Peyer's patch (tissue), 4 donors: ENCODE measurements around the gene MIAT. TPM values are rescaled to one million over a fixed set of nuclear protein-coding genes. Genes with fewer than 3 reads are reported as not detected.
"Not testable (repeated sequence)": the region's sequence is repeated elsewhere in the genome, so short reads cannot be mapped to it uniquely, and the experiment has no call there.

Source experiments
- DNase-seq, 3 donors: peaks; one replicate each; pipeline ENCODE4 v3.0.0-alpha.2; 2017 to 2019
- H3K27ac ChIP-seq, 4 donors: fragments of 200-600 bp; sonication (generic); one replicate each; pipeline ENCODE4 v1.5.1; 2016 to 2019
- H3K27me3 ChIP-seq, 2 donors: fragments of 200-600 bp; sonication (generic); one replicate each; pipeline ENCODE4 v1.5.1; 2019
- H3K36me3 ChIP-seq, 3 donors: fragments of 200-600 bp; sonication (generic); one replicate each; pipeline ENCODE4 v1.5.1; 2016 to 2019
- H3K4me1 ChIP-seq, 4 donors: fragments of 200-600 bp; sonication (generic); one replicate each; pipeline ENCODE4 v1.5.1; 2016 to 2019
- H3K4me3 ChIP-seq, 4 donors: fragments of 200-600 bp; sonication (generic); 1 replicate in 3 of 4; 2 replicates in 1 of 4; pipeline ENCODE4 v1.5.1; 2016 to 2019; ENCODE audit warnings: mild to moderate bottlenecking in 1 of 4
- H3K9me3 ChIP-seq, 4 donors: fragments of 200-600 bp; sonication (generic); one replicate each; pipeline ENCODE4 v1.5.1; 2016 to 2019; ENCODE audit warnings: mild to moderate bottlenecking in 1 of 4
- POLR2A ChIP-seq, 2 donors: fragments of 450-650 bp; IDR thresholded peaks; one replicate each; pipeline ENCODE4 v1.5.1; 2017; ENCODE audit warnings: antibody characterized with exemption in 2 of 2, mild to moderate bottlenecking in 2 of 2, moderate library complexity in 2 of 2
- total RNA-seq, 4 donors: library from RNA; depleted of rRNA; stranded (reverse); fragments of >200 nt; gene quantifications; one replicate each; pipeline ENCODE4 v1.1.0, GENCODE V29; 2016
- TF ChIP-seq, protein P1 (sequence below), 6 experiments: fragments of 450-650 bp in 4 of 6; fragments of 200-600 bp in 2 of 6; sonication (generic) in 1 of 6; IDR thresholded peaks; one replicate each; pipeline ENCODE4 v1.5.1; 2017 to 2019; ENCODE audit warnings: antibody characterized with exemption in 6 of 6, mild to moderate bottlenecking in 3 of 6, moderate library complexity in 1 of 6

MIAT gene
- total RNA-seq, 4 donors from 2014 or later: 2.5 to 31.4 (median 5.9) TPM

DNA sequence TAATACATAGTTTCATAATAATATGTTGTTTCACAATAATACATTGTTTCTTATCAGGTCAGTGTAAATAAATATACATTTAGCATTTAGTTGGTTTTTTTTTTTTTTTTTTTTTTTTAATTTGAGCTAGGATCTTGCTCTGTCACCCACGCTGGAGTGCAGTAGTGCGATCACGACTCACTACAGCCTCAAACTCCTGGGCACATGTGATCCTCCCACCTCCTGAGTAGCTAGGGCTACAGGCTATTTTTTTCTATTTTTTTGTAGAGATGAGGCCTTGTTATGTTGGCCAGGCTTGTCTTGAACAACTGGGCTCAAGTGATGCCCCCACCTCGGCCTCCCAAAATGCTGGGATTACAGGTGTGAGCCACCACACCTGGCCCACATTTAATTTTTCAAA, 43.5 kb downstream of the MIAT start:
- Histone ChIP-seq H3K36me3 (peaks cover 0 to 20% (median 0%) of the 10 kb centered on the region in 3 donors), H3K27ac (no peak overlapping the region), H3K9me3 (no peaks in the 10 kb centered on the region), H3K27me3 (no peaks in the 10 kb centered on the region), H3K4me3 (no peak overlapping the region), H3K4me1 (no peaks in the 10 kb centered on the region)
- TF ChIP-seq, protein P1, sequence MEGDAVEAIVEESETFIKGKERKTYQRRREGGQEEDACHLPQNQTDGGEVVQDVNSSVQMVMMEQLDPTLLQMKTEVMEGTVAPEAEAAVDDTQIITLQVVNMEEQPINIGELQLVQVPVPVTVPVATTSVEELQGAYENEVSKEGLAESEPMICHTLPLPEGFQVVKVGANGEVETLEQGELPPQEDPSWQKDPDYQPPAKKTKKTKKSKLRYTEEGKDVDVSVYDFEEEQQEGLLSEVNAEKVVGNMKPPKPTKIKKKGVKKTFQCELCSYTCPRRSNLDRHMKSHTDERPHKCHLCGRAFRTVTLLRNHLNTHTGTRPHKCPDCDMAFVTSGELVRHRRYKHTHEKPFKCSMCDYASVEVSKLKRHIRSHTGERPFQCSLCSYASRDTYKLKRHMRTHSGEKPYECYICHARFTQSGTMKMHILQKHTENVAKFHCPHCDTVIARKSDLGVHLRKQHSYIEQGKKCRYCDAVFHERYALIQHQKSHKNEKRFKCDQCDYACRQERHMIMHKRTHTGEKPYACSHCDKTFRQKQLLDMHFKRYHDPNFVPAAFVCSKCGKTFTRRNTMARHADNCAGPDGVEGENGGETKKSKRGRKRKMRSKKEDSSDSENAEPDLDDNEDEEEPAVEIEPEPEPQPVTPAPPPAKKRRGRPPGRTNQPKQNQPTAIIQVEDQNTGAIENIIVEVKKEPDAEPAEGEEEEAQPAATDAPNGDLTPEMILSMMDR (IDR thresholded peaks at IDR 0.05): no peak
- no peak for DNase-seq

DNA sequence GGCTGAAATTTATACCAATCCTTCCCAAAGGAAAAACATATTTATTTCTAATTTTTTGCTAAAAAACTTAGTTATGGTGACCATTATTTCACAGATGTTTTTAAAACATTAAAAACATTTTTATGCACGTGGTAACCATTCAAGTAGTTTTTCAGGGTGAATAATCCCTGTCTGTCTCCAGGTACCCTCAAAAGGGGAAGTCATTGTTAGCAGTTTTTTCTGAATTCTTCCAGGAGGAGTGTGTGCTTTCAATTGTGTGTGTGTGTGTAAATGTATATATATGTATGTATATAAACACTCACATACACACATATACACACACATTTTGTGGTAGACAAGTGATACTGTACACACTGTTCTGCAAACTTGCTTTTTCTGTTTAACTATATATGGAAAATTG, 43.9 kb downstream of the MIAT start:
- Histone ChIP-seq H3K9me3 (no peaks in the 10 kb centered on the region), H3K27ac (no peak overlapping the region), H3K36me3 (peaks cover 0 to 20% (median 0%) of the 10 kb centered on the region in 3 donors), H3K27me3 (no peaks in the 10 kb centered on the region), H3K4me1 (no peaks in the 10 kb centered on the region), H3K4me3 (no peak overlapping the region)
- DNase-seq: no peak
- TF ChIP-seq, protein P1 (IDR thresholded peaks at IDR 0.05): no peak
- no peak for TF ChIP-seq POLR2A (IDR thresholded peaks at IDR 0.05)

DNA sequence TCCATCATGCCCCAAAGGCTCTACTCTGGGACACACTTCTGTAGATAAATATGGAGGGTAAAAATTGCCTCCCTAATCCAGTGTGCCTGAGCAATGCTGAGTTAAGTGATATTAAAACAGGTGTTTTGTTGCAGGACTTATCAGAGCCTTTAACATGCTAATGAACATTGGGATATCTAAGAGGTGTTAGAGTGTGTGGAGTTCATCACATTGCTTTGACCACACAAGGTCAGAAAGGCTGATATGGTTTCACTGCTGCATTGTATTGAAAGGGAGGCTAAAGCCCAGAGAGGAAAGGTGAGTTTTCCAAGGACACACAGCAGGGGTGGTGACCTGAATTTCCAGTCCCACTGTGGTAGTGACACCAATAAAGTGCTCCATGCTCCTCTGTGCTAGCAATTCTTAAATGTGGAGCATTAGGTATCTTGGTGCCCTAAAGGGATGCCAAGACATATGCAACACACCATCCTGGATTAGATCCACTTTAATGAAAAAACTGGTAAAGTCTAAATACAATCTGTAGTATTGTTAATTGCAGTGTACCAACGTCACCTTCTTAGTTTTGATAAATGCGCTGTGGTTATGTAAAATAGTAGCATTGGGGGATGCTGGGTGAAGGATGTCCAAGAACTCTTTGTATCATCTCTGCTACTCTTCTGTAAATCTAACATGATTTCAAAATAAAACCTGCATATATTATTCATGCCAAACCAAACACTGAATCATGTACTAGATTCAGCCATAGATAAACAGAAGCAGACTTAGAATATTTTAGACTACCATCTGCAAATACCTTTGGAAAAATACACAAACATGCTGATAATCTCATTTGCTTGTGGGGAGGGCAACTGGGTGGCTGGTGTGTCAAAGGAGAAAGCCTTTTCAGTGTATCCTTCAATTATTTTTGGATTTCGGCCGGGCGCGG, 45.8 kb downstream of the MIAT start:
- Histone ChIP-seq H3K4me1 (no peaks in the 10 kb centered on the region), H3K27me3 (no peaks in the 10 kb centered on the region), H3K4me3 (no peak overlapping the region), H3K9me3 (peaks cover 0 to 6% (median 0%) of the 10 kb centered on the region in 4 donors), H3K27ac (no peak overlapping the region), H3K36me3 (peaks cover 0 to 31% (median 0%) of the 10 kb centered on the region in 3 donors)
- TF ChIP-seq POLR2A (IDR thresholded peaks at IDR 0.05): no peak
- TF ChIP-seq, protein P1 (IDR thresholded peaks at IDR 0.05): no peak
- no peak for DNase-seq

DNA sequence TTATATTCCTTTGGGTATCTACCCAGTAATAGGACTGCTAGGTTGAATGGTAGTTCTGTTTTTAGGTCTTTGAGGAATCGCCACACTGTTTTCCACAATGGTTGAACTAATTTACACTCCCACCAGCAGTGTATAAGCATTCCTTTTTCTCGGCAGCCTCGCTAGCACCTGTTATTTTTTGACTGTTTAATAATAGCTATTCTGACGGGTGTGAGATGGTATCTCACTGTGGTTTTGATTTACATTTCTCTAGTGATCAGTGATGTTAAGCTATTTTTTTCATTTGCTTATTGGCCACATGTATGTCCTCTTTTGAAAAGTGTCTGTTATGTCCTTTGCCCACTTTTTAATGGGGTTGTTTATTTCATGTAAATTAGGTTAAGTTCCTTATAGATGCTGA, 48.0 kb downstream of the MIAT start:
- not testable (repeated sequence) for H3K4me1 ChIP-seq, H3K27me3 ChIP-seq, H3K27ac ChIP-seq, H3K4me3 ChIP-seq, DNase-seq, H3K9me3 ChIP-seq
- H3K36me3 ChIP-seq: peaks cover 0 to 24% (median 0%) of the 10 kb centered on the region in 3 donors

DNA sequence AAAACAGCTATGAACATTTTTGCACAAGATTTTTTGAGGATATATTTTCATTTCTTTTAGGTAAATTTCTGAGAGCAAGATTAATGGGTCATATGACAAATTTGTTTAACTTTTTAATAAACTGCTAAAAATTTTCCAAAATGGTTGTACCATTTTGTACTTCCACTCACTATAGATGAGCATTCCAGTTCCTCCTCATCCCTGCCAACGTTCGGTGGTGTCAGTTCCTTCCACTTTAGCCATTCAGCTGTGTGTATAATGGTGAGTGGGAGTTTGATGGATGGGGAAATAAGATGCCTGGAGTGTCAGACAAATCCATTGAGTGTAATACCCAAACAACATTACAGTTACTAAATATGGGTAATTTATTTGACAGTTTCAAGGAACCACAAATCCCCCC, 49.7 kb downstream of the MIAT start:
- Histone ChIP-seq H3K36me3 (peaks cover 0 to 24% (median 0%) of the 10 kb centered on the region in 3 donors), H3K27me3 (no peaks in the 10 kb centered on the region), H3K4me1 (no peaks in the 10 kb centered on the region), H3K27ac (no peak overlapping the region), H3K4me3 (no peak overlapping the region), H3K9me3 (peaks cover 0 to 6% (median 0%) of the 10 kb centered on the region in 4 donors)
- TF ChIP-seq, protein P1 (IDR thresholded peaks at IDR 0.05): no peak
- no peak for TF ChIP-seq POLR2A (IDR thresholded peaks at IDR 0.05)
- DNase-seq: no peak

DNA sequence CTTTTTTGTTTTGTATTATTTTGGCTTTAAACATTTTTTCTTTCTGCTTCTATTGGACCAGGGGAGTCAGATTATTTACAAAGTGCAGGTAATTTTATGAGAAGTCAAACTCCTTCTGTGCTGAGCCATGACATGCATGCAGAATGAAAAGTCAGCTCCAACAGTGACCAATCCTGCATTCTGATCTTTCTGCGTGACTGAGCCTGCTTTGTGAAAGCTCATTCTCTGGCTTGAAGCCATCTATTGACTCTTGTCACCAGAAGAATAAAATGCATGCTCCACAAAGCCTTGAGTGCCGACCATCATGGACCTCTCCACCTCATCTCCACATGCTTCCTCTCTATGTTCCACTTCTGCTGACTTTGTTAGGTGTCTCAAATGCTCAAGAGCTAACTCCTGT, 50.2 kb downstream of the MIAT start:
- peaks cover 0 to 24% (median 0%) of the 10 kb centered on the region in 3 donors for H3K36me3 ChIP-seq
- H3K4me3 ChIP-seq: no peak overlapping the region
- TF ChIP-seq, protein P1 (IDR thresholded peaks at IDR 0.05): no peak
- no peak for TF ChIP-seq POLR2A (IDR thresholded peaks at IDR 0.05)
- no peak overlapping the region for H3K27ac ChIP-seq
- H3K9me3 ChIP-seq: peaks cover 0 to 6% (median 0%) of the 10 kb centered on the region in 4 donors
- no peaks in the 10 kb centered on the region for H3K27me3 ChIP-seq
- H3K4me1 ChIP-seq: no peaks in the 10 kb centered on the region
- no peak for DNase-seq
